Stimulated activated CD8-positive, alpha-beta memory T cell treated with anti-CD3 and anti-CD28 coated beads, Interleukin-15, amount 100 ng/mL, for 24 hours (primary cell): ENCODE data around the gene ITSN1.
"Not testable (repeated sequence)": the region's sequence is repeated elsewhere in the genome, so short reads cannot be mapped to it uniquely, and the experiment has no call there.

Experiments used
- DNase-seq: peaks from one replicate; pipeline ENCODE4 v3.0.0-alpha.2; 2020; ENCODE audit warnings: low read depth

Gene ITSN1

GRCh38 chr21:33863191-33863590 is 220.9 kb downstream of the ITSN1 start:
- DNase-seq = not testable (repeated sequence)

- DNase-seq = no peak
Observed at GRCh38 chr21:33864150-33864549, 221.8 kb downstream of the ITSN1 start.

DNA sequence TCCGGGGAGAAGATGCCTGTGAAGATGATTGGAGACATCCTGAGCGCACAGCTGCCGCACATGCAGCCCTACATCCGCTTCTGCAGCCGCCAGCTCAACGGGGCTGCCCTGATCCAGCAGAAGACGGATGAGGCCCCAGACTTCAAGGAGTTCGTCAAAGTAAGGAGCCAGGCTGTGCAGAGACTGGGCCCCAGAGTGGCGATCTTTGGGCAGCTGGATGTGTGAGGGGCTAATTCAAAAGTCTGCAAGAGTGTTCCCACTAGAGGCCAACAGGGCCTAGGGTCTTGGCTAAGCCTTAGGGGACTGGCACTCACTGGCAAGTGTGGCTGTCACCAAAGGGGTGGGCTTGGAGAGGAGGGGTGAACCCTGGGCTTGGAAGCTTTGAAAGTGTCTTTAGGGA is 222.9 kb downstream of the ITSN1 start:
- DNase-seq = no peak

GRCh38 chr21:33865996-33866575 is 223.8 kb downstream of the ITSN1 start:
- DNase-seq = no peak

- DNase-seq = no peak
Observed at GRCh38 chr21:33866826-33867225, 224.5 kb downstream of the ITSN1 start.

DNA sequence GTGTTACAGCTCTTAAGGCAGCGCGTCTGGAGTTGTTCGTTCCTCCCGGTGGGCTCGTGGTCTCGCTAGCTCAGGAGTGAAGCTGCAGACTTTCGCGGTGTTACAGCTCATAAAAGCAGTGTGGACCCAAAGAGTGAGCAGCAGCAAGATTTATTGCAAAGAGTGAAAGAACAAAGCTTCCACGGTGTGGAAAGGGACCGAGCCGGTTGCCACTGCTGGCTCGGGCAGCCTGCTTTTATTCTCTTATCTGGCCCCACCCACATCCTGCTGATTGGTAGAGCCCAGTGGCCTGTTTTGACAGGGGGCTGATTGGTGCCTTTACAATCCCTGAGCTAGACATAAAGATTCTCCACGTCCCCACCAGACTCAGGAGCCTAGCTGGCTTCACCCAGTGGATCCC is 225.6 kb downstream of the ITSN1 start:
- DNase-seq = not testable (repeated sequence)

GRCh38 chr21:33869873-33870272 is 227.6 kb downstream of the ITSN1 start:
- DNase-seq = no peak

GRCh38 chr21:33870768-33871167 is 228.5 kb downstream of the ITSN1 start:
- DNase-seq = no peak

DNA sequence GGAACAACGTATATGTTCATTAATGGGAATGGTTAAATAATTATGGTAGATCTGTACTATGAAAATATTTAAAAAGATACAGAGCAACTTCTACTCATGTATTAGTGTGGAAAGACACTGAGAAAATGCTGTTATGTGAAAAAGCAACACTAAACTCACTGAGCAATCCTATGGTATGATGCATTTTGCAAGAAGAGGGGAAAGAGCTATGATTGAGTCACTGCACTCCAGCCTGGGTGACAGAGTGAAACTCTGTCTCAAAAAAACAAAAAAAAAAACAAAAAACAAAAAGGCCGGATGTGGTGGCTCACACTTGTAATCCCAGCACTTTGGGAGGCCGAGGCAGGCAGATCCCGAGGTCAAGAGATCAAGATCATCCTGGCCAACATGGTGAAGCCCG is 228.9 kb downstream of the ITSN1 start:
- DNase-seq = no peak

DNA sequence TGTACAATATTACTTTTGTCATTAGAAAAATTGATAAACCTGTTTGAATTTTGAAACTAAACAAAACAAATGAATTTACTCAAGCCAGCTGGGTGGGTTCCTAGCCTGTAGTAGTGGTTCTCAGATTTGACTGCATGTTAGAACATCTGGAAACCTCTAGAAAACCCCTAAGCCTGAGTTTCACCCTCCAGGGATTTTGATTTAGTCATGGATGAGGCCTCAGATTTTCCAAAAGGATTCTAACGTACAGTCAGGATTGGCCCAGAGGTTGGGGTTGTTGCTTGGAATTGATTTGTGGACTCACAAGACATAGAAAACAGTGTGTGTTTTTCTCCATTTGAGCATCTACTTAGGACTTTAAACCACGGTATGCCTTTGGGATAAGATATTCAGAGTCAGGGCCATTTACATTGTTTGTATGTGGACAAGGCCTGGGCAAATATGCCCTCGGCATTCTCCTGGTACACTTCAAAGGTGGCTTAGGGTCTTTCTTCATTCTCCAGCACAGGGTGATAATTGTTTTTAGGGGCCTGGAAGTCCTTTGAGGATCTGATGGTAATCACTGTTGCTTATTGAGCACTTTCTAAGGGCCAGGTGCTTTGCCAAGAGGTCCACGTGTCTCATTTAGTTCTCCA is 230.7 kb downstream of the ITSN1 start:
- no peak for DNase-seq

GRCh38 chr21:33874161-33874560 is 231.9 kb downstream of the ITSN1 start:
- DNase-seq = no peak

DNA sequence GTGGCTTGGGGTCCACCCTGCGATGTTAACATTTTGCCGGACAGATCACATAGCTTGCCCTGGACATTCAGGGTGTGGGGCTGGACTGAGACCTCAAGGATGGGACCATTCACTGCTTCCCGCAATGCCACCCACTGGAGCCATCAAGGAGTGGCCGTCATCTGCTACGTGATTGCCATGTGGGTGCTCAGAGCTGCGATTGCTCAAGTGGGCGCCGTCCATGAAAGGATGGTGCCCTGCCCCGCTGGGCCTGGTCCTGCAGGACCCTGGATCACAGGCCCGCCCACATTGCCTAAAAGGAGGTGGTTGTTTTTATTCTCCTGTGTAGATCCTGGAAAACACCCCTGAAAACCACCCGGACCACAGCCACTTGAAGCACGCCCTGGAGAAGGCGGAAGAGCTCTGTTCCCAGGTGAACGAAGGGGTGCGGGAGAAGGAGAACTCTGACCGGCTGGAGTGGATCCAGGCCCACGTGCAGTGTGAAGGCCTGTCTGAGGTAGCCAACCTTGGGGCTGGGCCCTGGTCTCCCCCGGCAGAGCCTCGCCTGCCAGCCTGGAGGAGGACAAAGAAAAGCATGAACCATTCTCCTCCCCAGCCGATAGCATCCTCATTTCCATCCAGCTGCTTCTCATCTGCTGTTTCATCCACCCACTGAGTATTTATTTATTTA is 232.9 kb downstream of the ITSN1 start:
- DNase-seq = no peak

GRCh38 chr21:33878824-33879223 is 236.5 kb downstream of the ITSN1 start:
- DNase-seq = no peak

GRCh38 chr21:33880626-33881025 is 238.3 kb downstream of the ITSN1 start:
- DNase-seq = no peak

GRCh38 chr21:33881689-33882440 is 239.6 kb downstream of the ITSN1 start:
- DNase-seq = no peak

- DNase-seq = no peak
Observed at GRCh38 chr21:33883118-33883517, 240.8 kb downstream of the ITSN1 start.

DNA sequence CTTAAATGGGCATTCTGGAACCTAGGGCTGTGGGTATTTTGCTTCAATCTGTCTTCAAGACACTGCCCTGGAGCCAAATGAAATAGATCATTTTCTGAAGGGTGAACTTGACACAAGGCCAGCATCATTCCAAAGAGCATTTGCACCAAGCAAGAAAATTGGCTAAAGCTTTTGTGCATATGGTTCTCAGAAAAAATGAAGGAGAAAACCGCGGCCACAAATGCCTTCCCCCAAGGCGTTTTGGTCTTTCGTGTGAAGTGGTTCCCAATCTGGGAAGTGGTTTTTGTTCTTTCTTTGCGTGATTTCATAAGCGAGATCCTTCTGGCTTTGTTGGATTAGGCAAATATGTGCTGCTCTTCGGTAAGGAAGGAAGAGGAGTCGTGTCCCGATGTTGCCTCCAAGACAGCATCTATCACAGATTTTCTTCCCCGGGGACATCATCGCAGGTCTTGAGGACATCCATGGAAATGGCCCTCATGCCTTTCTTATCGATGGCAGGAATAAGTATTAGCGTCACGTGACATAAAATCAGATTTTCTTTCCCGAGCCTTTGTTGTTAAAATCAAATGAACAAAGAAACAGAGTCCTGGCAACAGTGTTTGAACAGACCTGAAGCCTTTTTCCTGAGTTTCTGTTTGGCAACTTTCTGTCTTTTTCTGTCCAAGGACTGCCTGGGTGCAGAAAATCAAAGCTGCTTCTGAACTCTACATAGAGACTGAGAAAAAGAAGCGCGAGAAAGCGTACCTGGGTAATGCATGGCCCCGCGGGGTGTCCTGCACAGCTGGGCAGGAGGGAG is 242.3 kb downstream of the ITSN1 start:
- no peak for DNase-seq

DNA sequence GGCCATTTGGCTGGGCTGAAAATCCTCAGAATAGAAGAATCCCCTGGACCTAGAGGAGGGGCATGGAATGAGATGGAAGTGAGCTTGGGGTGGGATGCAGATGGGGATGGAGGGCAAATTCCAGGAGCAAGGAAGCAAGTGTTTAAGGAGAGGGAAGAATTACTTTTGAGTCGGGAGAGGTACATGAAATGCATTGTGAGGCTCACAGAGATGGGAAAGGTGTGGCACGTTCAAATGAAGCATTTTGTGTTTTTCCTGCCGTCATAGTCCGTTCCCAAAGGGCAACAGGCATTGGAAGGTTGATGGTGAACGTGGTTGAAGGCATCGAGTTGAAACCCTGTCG is 242.8 kb downstream of the ITSN1 start:
- DNase-seq = no peak

DNA sequence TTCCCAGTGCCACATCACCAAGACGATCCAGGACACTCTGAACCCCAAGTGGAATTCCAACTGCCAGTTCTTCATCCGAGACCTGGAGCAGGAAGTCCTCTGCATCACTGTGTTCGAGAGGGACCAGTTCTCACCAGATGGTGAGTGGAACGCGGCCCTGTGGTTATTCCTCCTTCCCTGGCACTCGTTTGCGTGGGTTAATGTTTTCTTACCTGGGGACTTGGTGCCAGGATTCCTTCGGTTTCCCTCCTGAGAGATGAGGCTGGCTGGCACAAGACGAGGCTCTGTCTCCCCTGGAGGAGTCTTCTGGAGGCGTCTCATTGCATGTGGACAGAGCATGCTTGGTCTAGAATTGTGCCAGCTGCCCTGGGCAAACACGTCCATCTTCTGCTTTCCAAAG is 244.0 kb downstream of the ITSN1 start:
- no peak for DNase-seq

GRCh38 chr21:33890187-33890586 is 247.9 kb downstream of the ITSN1 start:
- no peak for DNase-seq

GRCh38 chr21:33892853-33893252 is 250.6 kb downstream of the ITSN1 start:
- DNase-seq = no peak

GRCh38 chr21:33893917-33894316 is 251.6 kb downstream of the ITSN1 start:
- no peak for DNase-seq
